ENCODE data around the gene SPA17. TPM values are rescaled to one million over a fixed set of nuclear protein-coding genes. Genes with fewer than 3 reads are reported as not detected.

Gene SPA17
- 10.3 and 12.4 TPM in 2 replicates for total RNA-seq

DNA sequence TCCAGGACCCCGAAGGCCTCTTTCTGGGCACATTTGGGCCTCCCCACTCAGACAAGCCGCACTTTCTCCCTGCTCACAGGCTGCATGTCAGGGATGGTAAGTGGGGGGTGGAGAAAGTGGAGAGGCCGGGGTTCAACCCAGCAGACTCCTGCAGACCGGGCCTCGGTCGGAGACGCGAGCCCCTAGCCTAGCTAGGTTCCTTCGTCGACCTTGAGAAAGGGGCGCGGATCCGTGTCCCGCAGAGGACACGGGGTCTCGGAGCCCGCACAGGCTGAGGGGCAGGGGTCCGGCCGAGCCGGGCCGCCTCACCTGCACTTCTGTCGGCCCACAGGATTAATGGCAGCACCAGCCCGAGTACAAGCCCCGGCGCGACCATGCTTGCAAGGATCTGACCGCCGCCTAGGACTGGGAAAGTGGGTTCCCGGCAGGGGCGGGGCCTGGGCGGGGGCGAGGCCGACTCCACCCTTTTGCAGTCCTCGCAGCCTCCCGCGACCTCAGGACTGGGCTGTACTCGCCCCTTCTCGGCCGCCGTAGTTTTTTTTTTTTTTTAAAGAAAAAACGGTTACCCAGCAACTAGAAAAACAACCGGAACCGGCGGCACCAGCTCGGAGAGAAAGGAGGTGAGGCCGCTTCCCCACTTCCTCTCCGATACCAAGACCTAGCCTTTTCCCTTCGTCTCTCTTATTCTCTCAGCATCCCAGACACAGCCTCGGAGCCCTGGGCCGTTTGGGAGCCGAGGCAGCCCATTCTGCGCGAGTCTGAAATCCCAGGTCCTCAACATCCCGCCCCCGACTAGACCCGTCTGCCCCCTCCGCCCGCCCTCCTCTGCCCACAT lies at the start of gene SPA17, which contains the start of gene SIAE:
SPA17 (plus strand) TSS at position 572 of the 835 bp plus-strand sequence. CDS start 1,361 bp downstream, outside the sequence.
SIAE (minus strand) TSS at position 407 of the 835 bp plus-strand sequence; CDS start at position 376, 31 bp downstream.

DNA sequence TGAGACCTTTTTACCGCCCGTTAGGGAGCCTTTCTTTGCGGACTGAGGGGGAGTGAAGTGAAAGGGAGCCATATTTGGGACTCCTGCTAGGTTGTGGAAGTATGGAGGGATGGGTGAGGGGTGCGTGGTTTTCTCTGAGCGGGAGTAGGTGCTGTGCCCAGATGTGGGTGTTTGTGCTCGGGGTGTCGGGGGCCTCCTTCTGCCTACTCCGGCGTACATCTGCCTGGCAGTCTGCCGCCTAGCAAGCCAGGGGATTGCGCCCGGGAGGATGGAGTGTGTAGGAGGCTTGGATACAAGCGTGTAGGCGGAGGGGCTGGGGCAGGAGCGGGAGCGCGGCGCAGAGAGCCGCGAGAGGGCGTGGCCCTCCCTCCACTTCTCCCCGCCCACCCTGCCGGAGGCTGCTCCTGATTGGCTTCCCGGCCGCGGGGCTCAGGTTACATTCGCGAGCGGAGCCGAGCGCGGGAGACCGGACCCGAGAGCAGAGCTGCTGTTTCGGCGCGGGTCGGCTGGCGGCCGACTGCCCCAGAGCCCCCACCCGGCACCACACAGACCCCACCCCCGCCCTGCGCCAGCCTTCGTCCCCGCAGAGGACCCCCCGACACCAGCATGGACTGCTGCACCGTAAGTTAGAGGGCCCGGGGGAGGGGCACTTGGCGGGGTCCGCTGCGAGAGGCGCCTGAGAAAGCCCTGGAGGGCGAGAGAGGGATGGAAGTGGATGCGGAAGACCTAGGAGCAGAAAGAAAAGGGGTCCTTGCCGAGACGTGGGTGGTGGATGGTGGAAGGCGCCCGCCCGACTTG lies 66.0 kb downstream of the SPA17 start, which contains the start of gene NRGN:
NRGN (plus strand) TSS at position 464 of the 798 bp plus-strand sequence; CDS start at position 607, 143 bp downstream.

Other genes with a start within 250 kb of the SPA17 start
- not detected in 2 replicates for gene OR8B4, start 249.0 kb upstream of the SPA17 start, total RNA-seq
- gene OR8B8, start 228.2 kb upstream of the SPA17 start, total RNA-seq = not detected in 2 replicates
- not detected in 2 replicates for gene OR8B12, start 130.2 kb upstream of the SPA17 start, total RNA-seq
- not detected in 2 replicates for gene OR8A1, start 103.9 kb upstream of the SPA17 start, total RNA-seq
- gene PANX3, start 62.5 kb upstream of the SPA17 start, total RNA-seq = not detected in 2 replicates
- gene TBRG1, start 51.0 kb upstream of the SPA17 start, total RNA-seq = 22.9 and 24.6 TPM in 2 replicates
- 14.9 and 19.1 TPM in 2 replicates for gene SIAE, start 165 bp upstream of the SPA17 start, total RNA-seq
- gene NRGN, start 66.0 kb downstream of the SPA17 start, total RNA-seq = 0.14 TPM in 1 of 2 replicates, not detected in the other
- 0.18 and 0.28 TPM in 2 replicates for gene VSIG2, start 78.4 kb downstream of the SPA17 start, total RNA-seq
- gene ESAM, start 88.4 kb downstream of the SPA17 start, total RNA-seq = 0.14 and 0.55 TPM in 2 replicates
- gene MSANTD2, start 126.5 kb downstream of the SPA17 start, total RNA-seq = 4.8 and 5.7 TPM in 2 replicates
- gene ROBO3, start 191.5 kb downstream of the SPA17 start, total RNA-seq = 6.0 and 6.1 TPM in 2 replicates
- gene ROBO4, start 224.0 kb downstream of the SPA17 start, total RNA-seq = 0.14 and 0.46 TPM in 2 replicates
- not detected in 2 replicates for gene HEPN1, start 245.3 kb downstream of the SPA17 start, total RNA-seq

All from smooth muscle cell of bladder (primary cell).